ENCODE measurements around the gene CCDC122.
A peak's percentile ranks its signal among the peaks of the same experiment; 100 is the strongest.

Gene CCDC122

DNA sequence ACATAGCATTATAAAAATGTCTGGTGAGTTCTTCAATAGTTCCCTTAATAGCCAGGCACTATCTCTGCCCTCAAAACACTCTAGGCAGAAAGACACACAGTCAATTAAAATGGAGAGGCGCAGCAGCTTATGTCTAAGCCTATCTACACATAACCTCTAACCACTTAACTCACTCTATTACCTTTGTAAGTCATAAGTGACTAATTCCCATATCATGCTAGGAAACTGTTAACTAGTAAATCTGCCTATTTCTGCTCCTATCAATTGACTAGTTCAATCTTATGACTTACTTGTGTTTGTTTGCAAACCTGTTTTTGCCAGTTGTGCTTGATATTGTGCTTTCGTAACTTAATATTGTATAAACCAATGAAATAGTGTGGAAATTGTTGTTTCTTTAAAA, 3.2 kb downstream of the CCDC122 start:
- Histone ChIP-seq H3K9ac (ENCODE audit: low read length) (no peak overlapping the region), H3K36me3 (ENCODE audit: control insufficient read depth, insufficient read depth, low read length, severe bottlenecking) (peaks cover 6% of the 10 kb centered on the region), H3K27me3 (replicated peaks; ENCODE audit: control insufficient read depth, insufficient read depth, low read length) (no peaks in the 10 kb centered on the region), H3K4me1 (ENCODE audit: control insufficient read depth, insufficient read depth, low read length) (peaks cover 36% of the 10 kb centered on the region), H3K9me3 (ENCODE audit: control insufficient read depth, low read length) (no peaks in the 10 kb centered on the region), H3K4me3 (ENCODE audit: low read length) (no peak overlapping the region)
- no peak for DNase-seq (ENCODE audit: low read depth)

DNA sequence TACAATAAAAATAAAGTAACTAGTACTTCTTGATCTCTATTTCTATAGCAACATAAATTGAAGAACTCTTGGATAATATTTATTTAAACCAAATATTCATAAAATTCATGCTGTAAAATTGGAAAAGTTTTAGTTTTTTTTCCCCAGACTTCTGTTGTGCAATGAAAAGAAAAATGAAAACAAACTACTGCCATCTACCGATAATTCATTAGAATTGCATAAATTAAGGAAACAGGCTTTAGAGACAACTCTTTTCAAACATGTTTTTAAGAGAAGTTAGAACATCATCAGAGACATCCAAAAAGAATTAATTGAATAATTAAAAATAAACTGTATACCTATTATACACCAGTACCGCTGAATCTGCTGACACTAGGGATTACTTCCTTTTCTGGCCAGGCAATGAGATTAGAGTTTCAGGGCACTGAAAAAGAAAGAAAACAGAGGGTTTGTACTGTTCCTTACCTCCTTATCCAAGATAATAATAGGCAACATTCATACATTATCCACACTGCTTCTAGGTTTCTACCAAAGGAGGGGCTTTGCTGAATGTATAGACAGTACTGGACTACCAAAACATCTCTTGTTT, 4.9 kb downstream of the CCDC122 start:
- peak; percentile 72 for DNase-seq (ENCODE audit: low read depth)

DNA sequence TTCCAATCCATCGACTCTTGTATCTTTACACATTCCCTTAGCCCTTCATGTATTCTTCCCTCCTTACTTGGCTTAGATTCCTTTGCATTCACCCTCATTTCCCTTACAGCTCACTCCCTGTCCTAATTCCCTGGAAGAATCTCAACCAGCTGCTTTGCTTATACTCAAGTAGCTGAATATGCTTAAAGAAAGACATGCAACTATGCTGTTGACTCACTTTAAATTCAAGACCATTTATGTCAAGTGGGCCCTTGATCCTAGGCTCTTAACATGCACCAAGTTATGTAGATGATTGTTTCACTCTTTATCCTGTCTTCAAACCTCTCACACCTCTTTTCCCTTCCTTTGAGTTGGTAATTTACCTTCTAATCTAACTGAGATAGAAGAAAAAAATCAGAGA, 7.4 kb downstream of the CCDC122 start:
- peaks cover 14% of the 10 kb centered on the region for H3K4me1 ChIP-seq (ENCODE audit: control insufficient read depth, insufficient read depth, low read length)
- H3K36me3 ChIP-seq (ENCODE audit: control insufficient read depth, insufficient read depth, low read length, severe bottlenecking) = peaks cover 33% of the 10 kb centered on the region
- no peak overlapping the region for H3K4me3 ChIP-seq (ENCODE audit: low read length)
- peak; percentile 30 for DNase-seq (ENCODE audit: low read depth)
- no peaks in the 10 kb centered on the region for H3K9me3 ChIP-seq (ENCODE audit: control insufficient read depth, low read length)
- H3K9ac ChIP-seq (ENCODE audit: low read length) = no peak overlapping the region
- H3K27me3 ChIP-seq (replicated peaks; ENCODE audit: control insufficient read depth, insufficient read depth, low read length) = no peaks in the 10 kb centered on the region

More for the DNA sequence above, 4.9 kb downstream of the CCDC122 start:
- Histone ChIP-seq H3K4me3 (ENCODE audit: low read length) (no peak overlapping the region), H3K9me3 (ENCODE audit: control insufficient read depth, low read length) (no peaks in the 10 kb centered on the region), H3K27me3 (replicated peaks; ENCODE audit: control insufficient read depth, insufficient read depth, low read length) (no peaks in the 10 kb centered on the region), H3K9ac (ENCODE audit: low read length) (peak overlapping the region; percentile 50), H3K4me1 (ENCODE audit: control insufficient read depth, insufficient read depth, low read length) (peaks cover 24% of the 10 kb centered on the region), H3K36me3 (ENCODE audit: control insufficient read depth, insufficient read depth, low read length, severe bottlenecking) (peaks cover 16% of the 10 kb centered on the region)

DNA sequence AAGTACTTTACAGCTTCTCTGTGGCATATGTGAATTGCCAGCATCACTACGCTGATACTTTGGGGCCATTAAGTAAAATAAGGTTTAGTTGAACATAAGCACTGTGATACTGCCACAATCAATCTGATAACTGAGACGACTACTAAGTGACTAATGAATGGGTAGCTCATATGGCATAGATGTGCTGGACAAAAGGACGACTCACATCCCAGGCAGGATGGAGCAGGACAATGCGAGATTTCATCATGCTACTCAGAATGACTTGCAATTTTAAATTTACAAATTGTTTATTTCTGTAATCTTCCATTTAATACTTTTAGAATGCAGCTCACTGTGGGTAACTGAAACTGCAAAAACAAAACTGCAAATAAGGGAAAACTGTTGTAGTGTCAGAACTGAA, 13.6 kb downstream of the CCDC122 start:
- H3K4me3 ChIP-seq (ENCODE audit: low read length) = no peak overlapping the region
- peaks cover 3% of the 10 kb centered on the region for H3K9me3 ChIP-seq (ENCODE audit: control insufficient read depth, low read length)
- H3K9ac ChIP-seq (ENCODE audit: low read length) = peak overlapping the region; percentile 71
- peaks cover 11% of the 10 kb centered on the region for H3K4me1 ChIP-seq (ENCODE audit: control insufficient read depth, insufficient read depth, low read length)
- no peaks in the 10 kb centered on the region for H3K27me3 ChIP-seq (replicated peaks; ENCODE audit: control insufficient read depth, insufficient read depth, low read length)
- DNase-seq (ENCODE audit: low read depth) = peak; percentile 75
- peaks cover 29% of the 10 kb centered on the region for H3K36me3 ChIP-seq (ENCODE audit: control insufficient read depth, insufficient read depth, low read length, severe bottlenecking)

DNA sequence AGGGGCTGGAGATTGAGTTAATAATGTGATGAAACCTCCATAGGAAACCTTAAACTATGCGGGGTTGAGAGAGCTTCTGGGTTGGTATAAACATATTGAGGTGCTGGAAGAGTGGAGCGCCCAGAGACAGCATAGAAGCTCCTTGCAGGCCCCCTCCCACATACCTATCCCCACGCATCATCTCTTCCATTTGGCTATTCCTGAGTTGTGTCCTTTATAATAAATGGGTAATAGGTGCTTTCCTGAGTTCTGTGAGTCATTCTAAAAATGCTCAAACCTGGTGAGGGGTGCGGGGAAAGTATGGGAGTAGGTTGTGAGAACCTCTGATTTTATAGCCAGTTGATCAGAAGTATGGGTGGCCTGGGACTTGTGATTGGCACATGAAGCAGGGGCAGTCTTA, 14.6 kb downstream of the CCDC122 start:
- H3K36me3 ChIP-seq (ENCODE audit: control insufficient read depth, insufficient read depth, low read length, severe bottlenecking) = peaks cover 22% of the 10 kb centered on the region

DNA sequence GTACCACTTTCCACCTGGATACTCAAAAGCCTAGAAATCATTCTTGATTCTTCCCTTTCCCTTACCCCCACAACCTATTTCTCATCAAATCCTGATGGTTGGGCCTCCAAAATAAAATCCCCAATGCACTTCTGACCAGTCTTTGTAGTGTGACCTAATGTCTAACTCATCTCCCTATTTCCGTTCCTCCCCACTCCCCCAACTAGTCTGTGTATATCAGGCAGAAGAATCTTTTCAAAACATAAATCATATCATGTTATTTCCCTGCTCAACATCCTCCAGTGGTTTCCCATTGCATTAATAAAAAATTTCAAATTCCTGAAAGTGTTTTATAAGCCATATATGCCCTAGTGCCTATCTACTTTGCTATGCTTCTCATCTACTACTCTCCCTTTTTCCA, 17.7 kb downstream of the CCDC122 start:
- Histone ChIP-seq H3K36me3 (ENCODE audit: control insufficient read depth, insufficient read depth, low read length, severe bottlenecking) (peaks cover 16% of the 10 kb centered on the region), H3K9me3 (ENCODE audit: control insufficient read depth, low read length) (peaks cover 3% of the 10 kb centered on the region), H3K4me3 (ENCODE audit: low read length) (no peak overlapping the region), H3K27me3 (replicated peaks; ENCODE audit: control insufficient read depth, insufficient read depth, low read length) (no peaks in the 10 kb centered on the region), H3K4me1 (ENCODE audit: control insufficient read depth, insufficient read depth, low read length) (peaks cover 11% of the 10 kb centered on the region), H3K9ac (ENCODE audit: low read length) (no peak overlapping the region)
- DNase-seq (ENCODE audit: low read depth) = no peak

More for the DNA sequence above, 14.6 kb downstream of the CCDC122 start:
- Histone ChIP-seq H3K4me1 (ENCODE audit: control insufficient read depth, insufficient read depth, low read length) (peaks cover 11% of the 10 kb centered on the region), H3K4me3 (ENCODE audit: low read length) (no peak overlapping the region), H3K9ac (ENCODE audit: low read length) (no peak overlapping the region), H3K27me3 (replicated peaks; ENCODE audit: control insufficient read depth, insufficient read depth, low read length) (no peaks in the 10 kb centered on the region), H3K9me3 (ENCODE audit: control insufficient read depth, low read length) (peaks cover 3% of the 10 kb centered on the region)
- DNase-seq (ENCODE audit: low read depth) = no peak

DNA sequence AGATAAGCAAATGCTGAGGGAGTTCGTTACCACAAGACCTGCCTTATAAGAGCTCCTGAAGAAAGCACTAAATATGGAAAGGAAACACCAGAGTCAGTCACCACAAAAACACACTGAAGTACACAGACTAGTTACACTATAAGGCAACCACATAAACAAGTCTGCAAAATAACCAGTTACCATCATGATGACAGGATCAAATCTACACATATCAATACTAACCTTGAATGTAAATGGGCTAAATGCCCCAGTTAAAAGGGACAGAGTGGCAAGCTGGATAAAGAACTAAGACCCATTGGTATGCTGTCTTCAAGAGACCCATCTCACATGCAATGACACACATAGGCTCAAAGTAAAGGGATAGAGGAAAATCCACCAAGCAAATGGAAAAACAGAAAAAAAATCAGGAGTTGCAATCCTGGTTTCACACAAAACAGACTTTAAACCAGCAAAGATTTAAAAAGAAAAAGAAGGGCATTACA, 26.6 kb downstream of the CCDC122 start:
- Histone ChIP-seq H3K27me3 (replicated peaks; ENCODE audit: control insufficient read depth, insufficient read depth, low read length) (no peaks in the 10 kb centered on the region), H3K9me3 (ENCODE audit: control insufficient read depth, low read length) (peaks cover 60% of the 10 kb centered on the region)

DNA sequence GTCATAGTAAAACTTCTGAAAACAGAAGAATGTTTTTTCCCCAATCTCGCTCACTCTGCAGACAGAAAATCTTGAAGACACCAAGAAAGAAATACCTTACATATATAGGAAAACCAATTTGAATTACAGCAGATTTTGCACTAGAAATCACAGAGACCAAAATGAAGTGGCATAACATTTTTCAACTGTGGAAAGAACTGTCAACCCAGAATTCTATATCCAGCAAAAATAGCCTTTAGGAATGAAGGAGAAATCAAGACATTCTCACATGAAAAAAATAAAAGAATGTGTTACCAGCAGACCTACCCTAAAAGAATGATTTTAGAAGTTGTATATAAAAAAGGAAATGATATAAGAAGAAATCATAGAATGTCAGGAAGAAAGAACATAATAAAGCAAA, 28.7 kb downstream of the CCDC122 start:
- H3K4me1 ChIP-seq (ENCODE audit: control insufficient read depth, insufficient read depth, low read length) = peaks cover 30% of the 10 kb centered on the region
- H3K9me3 ChIP-seq (ENCODE audit: control insufficient read depth, low read length) = peaks cover 60% of the 10 kb centered on the region
- no peak overlapping the region for H3K4me3 ChIP-seq (ENCODE audit: low read length)
- DNase-seq (ENCODE audit: low read depth) = no peak
- no peak overlapping the region for H3K9ac ChIP-seq (ENCODE audit: low read length)
- H3K27me3 ChIP-seq (replicated peaks; ENCODE audit: control insufficient read depth, insufficient read depth, low read length) = no peaks in the 10 kb centered on the region
- peaks cover 12% of the 10 kb centered on the region for H3K36me3 ChIP-seq (ENCODE audit: control insufficient read depth, insufficient read depth, low read length, severe bottlenecking)

More for the DNA sequence above, 26.6 kb downstream of the CCDC122 start:
- H3K4me1 ChIP-seq (ENCODE audit: control insufficient read depth, insufficient read depth, low read length) = peaks cover 12% of the 10 kb centered on the region
- DNase-seq (ENCODE audit: low read depth) = no peak
- H3K4me3 ChIP-seq (ENCODE audit: low read length) = no peak overlapping the region
- no peak overlapping the region for H3K9ac ChIP-seq (ENCODE audit: low read length)
- peaks cover 12% of the 10 kb centered on the region for H3K36me3 ChIP-seq (ENCODE audit: control insufficient read depth, insufficient read depth, low read length, severe bottlenecking)

DNA sequence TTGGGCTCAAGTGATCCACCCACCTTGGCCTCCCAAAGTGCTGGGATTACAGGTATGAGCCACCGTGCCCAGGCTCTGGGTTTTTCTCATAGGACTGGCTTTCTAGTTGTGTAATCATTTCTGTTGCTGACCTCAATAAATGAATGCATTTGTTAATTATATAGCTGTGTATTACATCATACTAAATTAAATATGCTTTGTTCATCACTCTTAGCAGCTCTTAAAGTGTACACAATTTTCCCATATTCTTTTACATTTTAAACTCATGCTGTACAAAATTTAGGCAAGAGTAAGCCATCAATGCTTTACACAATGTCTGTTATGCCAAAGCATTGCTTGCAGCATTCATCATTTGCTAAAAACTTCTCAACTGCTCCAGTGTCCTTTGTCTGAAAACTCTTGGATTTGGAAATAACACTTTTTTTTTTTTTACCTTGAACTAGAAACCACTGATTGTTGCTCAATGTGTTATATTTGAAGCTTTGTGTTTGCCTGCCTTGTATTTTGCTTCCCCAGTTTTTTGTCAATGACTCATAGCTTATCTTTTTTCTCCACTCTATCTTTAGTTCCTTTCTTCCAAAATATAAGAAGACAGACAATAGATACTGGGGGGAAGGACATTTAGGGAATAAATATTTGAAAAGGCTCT, 31.4 kb downstream of the CCDC122 start:
- peaks cover 12% of the 10 kb centered on the region for H3K36me3 ChIP-seq (ENCODE audit: control insufficient read depth, insufficient read depth, low read length, severe bottlenecking)
- DNase-seq (ENCODE audit: low read depth) = peak; percentile 89

DNA sequence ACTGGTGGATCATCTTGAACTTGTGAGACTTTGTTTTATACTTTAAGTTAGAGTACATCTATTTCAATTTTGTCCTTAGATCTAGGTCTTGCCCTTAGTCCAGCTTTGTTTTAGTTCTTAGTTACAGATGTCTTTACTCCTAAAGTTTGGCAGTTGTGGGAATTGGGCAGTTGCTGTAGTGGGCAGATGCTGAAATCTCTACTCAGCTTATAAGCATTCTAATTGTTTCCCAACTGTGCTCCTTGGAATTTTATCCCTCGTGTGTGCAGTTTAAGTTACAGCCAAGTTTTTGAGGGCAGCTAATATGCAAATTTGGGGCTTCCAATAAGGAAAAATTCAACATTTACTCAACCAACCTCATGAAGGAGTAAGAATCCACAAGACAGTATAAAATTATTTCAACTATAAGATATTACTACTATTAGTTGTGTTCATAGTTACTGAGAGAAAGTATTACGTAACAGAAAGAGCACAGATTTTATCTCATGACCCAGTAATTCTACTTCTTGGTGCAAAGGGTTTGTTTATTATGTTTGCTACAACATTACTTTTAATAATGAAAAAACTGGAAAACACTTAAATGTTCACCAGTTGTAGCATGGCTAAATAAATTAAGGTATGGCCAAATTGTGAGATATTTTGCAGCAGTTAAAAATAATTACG, 32.9 kb downstream of the CCDC122 start:
- H3K9ac ChIP-seq (ENCODE audit: low read length) = peak overlapping the region; percentile 23
- peak; percentile 79 for DNase-seq (ENCODE audit: low read depth)
- peaks cover 4% of the 10 kb centered on the region for H3K36me3 ChIP-seq (ENCODE audit: control insufficient read depth, insufficient read depth, low read length, severe bottlenecking)
- no peak overlapping the region for H3K4me3 ChIP-seq (ENCODE audit: low read length)
- peaks cover 20% of the 10 kb centered on the region for H3K9me3 ChIP-seq (ENCODE audit: control insufficient read depth, low read length)
- H3K27me3 ChIP-seq (replicated peaks; ENCODE audit: control insufficient read depth, insufficient read depth, low read length) = no peaks in the 10 kb centered on the region
- peaks cover 30% of the 10 kb centered on the region for H3K4me1 ChIP-seq (ENCODE audit: control insufficient read depth, insufficient read depth, low read length)

More for the DNA sequence above, 31.4 kb downstream of the CCDC122 start:
- H3K4me3 ChIP-seq (ENCODE audit: low read length) = no peak overlapping the region
- H3K9ac ChIP-seq (ENCODE audit: low read length) = peak overlapping the region; percentile 46
- peaks cover 30% of the 10 kb centered on the region for H3K4me1 ChIP-seq (ENCODE audit: control insufficient read depth, insufficient read depth, low read length)
- peaks cover 35% of the 10 kb centered on the region for H3K9me3 ChIP-seq (ENCODE audit: control insufficient read depth, low read length)
- H3K27me3 ChIP-seq (replicated peaks; ENCODE audit: control insufficient read depth, insufficient read depth, low read length) = no peaks in the 10 kb centered on the region

DNA sequence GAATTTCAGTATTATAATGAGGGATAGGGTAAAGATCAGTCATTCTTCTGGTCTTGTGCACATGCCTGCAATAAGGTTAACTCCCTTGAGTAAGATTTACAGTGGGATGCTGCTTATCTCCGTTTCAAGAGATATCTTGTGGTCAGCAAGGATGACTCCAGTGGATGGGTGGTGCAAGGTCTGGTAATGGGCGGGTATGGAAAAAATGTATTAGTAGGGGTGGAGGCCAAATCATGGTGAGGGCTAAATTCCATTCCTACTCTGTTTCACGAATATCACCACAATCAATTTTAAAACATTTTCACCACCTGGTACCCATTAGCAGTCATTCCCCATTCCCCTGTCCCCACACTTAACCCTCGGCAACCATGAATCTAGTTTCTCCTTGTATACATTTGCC, 40.6 kb downstream of the CCDC122 start:
- Histone ChIP-seq H3K9me3 (ENCODE audit: control insufficient read depth, low read length) (no peaks in the 10 kb centered on the region), H3K4me1 (ENCODE audit: control insufficient read depth, insufficient read depth, low read length) (no peaks in the 10 kb centered on the region), H3K27me3 (replicated peaks; ENCODE audit: control insufficient read depth, insufficient read depth, low read length) (no peaks in the 10 kb centered on the region), H3K4me3 (ENCODE audit: low read length) (no peak overlapping the region), H3K36me3 (ENCODE audit: control insufficient read depth, insufficient read depth, low read length, severe bottlenecking) (no peaks in the 10 kb centered on the region), H3K9ac (ENCODE audit: low read length) (no peak overlapping the region)
- DNase-seq (ENCODE audit: low read depth) = peak; percentile 34

Data from adipocyte (in vitro differentiated cells).